SJSA1 (cell line): ENCODE data around the gene TMEM190. TPM values are rescaled to one million over a fixed set of nuclear protein-coding genes. Genes with fewer than 3 reads are reported as not detected.
A peak's percentile ranks its signal among the peaks of the same experiment; 100 is the strongest.

Experiments
- DNase-seq, 2 experiments: peaks; one replicate each; pipeline ENCODE4 v3.0.0-alpha.2; 2015 to 2020; ENCODE audit warnings: low spot score in 2 of 2, low read depth in 1 of 2
- H3K27ac ChIP-seq: fragments of 250-450 bp; sonication (Bioruptor Pico); 2 replicates; pipeline ENCODE4 v1.5.1; 2020; ENCODE audit warnings: mild to moderate bottlenecking, moderate library complexity
- H3K27me3 ChIP-seq: fragments of 250-450 bp; sonication (Bioruptor Pico); replicated peaks from 2 replicates; pipeline ENCODE4 v1.5.1; 2020; ENCODE audit warnings: mild to moderate bottlenecking, moderate library complexity
- H3K36me3 ChIP-seq: fragments of 250-450 bp; sonication (Bioruptor Pico); 2 replicates; pipeline ENCODE4 v1.5.1; 2020; ENCODE audit warnings: mild to moderate bottlenecking
- H3K4me1 ChIP-seq: fragments of 250-450 bp; sonication (Bioruptor Pico); replicated peaks from 2 replicates; pipeline ENCODE4 v1.6.1; 2021; ENCODE audit warnings: mild to moderate bottlenecking
- H3K4me3 ChIP-seq: fragments of 250-450 bp; sonication (Bioruptor Pico); 2 replicates; pipeline ENCODE4 v1.5.1; 2020; ENCODE audit warnings: mild to moderate bottlenecking
- H3K9me3 ChIP-seq: fragments of 250-450 bp; sonication (Bioruptor Pico); replicated peaks from 2 replicates; pipeline ENCODE4 v1.5.1; 2020; ENCODE audit warnings: mild to moderate bottlenecking
- total RNA-seq: library from RNA; depleted of rRNA; stranded (reverse); fragments of >200 nt; shearing (Covaris generic); gene quantifications from 2 replicates; pipeline ENCODE4 v1.2.3, GENCODE V29; 2014

TMEM190 gene
- total RNA-seq, 1 experiment from 2014 or later: not detected

DNA sequence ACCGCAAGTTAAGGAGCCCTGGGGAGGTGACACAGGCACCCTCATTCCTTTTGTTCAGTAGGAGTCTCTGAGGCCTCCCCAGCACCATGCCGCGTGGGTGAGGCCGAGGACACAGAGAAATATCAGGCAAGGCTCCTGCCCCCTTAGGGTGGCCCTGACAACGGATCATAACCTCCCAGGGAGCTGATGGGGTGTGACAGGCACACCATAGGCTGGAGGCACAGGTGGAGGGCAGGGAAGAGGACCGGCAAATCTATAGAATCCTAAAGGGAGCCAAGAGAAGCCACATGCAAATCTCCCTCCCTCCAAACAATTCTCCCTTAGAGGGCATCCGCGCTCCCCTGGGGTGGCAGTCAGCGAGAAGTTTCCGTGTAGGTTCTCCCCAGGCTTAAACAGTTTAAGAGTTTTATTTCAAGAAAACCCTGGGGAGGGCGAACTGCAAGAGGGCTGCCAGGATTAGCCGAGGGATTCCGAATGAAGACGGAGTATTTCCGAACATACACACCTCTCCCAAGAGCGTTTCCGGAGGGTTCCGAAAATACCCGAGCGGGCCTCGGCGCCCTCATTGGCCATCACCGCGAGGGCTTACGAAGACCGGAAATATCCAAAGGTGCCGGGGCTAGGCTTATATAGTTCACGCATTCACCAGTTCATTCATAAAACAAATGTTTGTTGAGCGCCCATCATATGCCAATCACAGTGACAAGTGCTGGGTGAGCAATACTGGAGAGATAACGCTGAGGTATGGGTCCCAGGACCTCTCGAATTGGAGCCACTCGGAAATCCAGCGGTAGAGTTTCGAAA, 8.5 kb downstream of the TMEM190 start:
- peak; percentile 94 to 98 for DNase-seq
- Histone ChIP-seq H3K36me3 (peaks cover 43% of the 10 kb centered on the region), H3K27me3 (no peaks in the 10 kb centered on the region), H3K4me3 (peak overlapping the region; percentile 69), H3K9me3 (0 out of 2 replicates have a peak, but pooled peaks cover 2% of the 10 kb centered on the region), H3K4me1 (peaks cover 45% of the 10 kb centered on the region), H3K27ac (peak overlapping the region; percentile 84)

DNA sequence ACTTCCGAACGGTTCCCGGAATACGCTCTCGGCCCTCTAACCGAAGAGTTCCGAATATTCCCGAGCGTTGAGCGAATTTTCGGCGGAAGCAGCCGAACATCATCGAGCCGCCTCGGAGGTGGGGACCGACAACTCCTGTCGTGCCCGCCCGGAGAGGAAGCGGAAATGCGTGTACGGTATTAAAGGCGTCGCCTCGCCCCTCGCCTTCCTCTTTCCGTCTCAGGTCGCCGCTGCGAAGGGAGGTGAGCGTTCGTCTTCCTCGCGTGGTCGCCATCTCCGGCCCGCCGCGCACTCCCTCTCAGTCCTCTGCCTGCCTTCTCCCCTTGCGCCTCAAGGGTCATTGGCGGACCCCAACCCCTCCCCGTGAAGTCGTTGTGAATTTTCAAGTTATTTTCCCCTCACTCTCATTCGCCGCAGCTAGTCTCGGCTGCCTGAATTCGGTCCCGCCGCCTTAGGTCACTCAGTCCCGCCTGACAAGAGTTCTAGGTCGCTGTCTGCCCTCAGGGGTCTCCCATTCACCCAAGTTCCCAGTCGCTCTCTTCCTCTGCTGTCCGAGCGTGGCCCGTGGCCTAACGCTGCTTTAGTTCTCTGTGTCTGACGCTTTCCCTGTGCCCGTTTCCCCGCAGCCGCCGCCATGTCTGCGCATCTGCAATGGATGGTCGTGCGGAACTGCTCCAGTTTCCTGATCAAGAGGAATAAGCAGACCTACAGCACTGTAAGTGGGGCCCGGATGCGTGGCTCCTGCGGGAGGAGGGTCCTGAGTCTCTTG, 9.3 kb downstream of the TMEM190 start, which contains the start of gene RPL28:
RPL28 (plus strand) TSS at position 209 of the 769 bp plus-strand sequence; CDS start at position 635, 426 bp downstream.
- peak; percentile 98 to 99 for DNase-seq
- peak within 1 kb of the TSS; percentile 84 for H3K27ac ChIP-seq
- H3K4me3 ChIP-seq: peak within 1 kb of the TSS; percentile 69
- H3K36me3 ChIP-seq: peaks cover 51% of the 10 kb centered on the region
- peaks cover 45% of the 10 kb centered on the region for H3K4me1 ChIP-seq
- H3K9me3 ChIP-seq: 0 out of 2 replicates have a peak, but pooled peaks cover 2% of the 10 kb centered on the region
- no peaks in the 10 kb centered on the region for H3K27me3 ChIP-seq

DNA sequence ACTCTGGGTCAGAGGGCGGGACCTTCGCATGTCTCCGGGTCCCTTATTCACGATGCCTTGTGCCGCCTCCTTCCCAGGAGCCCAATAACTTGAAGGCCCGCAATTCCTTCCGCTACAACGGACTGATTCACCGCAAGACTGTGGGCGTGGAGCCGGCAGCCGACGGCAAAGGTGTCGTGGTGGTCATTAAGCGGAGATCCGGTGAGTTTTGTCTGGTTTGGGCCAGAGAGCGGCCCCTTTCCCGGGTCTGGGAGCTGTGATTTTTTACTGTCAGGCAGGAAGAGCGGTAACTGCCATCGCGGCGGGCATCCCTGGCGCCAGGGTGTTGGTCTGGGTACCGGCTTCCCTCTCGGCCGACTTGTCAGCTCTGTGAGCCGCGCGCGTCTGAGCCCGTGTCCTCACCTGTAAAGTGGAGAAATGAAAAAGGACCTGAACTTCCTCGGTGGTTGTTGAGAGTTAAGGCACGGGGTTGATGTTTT, 9.9 kb downstream of the TMEM190 start:
- 0 out of 2 replicates have a peak, but pooled peaks cover 2% of the 10 kb centered on the region for H3K9me3 ChIP-seq
- peaks cover 45% of the 10 kb centered on the region for H3K4me1 ChIP-seq
- H3K4me3 ChIP-seq: peak overlapping the region; percentile 69
- peaks cover 57% of the 10 kb centered on the region for H3K36me3 ChIP-seq
- no peaks in the 10 kb centered on the region for H3K27me3 ChIP-seq
- peak overlapping the region; percentile 41; the same call in 1 of the 2 replicates for H3K27ac ChIP-seq
- DNase-seq: no peak

DNA sequence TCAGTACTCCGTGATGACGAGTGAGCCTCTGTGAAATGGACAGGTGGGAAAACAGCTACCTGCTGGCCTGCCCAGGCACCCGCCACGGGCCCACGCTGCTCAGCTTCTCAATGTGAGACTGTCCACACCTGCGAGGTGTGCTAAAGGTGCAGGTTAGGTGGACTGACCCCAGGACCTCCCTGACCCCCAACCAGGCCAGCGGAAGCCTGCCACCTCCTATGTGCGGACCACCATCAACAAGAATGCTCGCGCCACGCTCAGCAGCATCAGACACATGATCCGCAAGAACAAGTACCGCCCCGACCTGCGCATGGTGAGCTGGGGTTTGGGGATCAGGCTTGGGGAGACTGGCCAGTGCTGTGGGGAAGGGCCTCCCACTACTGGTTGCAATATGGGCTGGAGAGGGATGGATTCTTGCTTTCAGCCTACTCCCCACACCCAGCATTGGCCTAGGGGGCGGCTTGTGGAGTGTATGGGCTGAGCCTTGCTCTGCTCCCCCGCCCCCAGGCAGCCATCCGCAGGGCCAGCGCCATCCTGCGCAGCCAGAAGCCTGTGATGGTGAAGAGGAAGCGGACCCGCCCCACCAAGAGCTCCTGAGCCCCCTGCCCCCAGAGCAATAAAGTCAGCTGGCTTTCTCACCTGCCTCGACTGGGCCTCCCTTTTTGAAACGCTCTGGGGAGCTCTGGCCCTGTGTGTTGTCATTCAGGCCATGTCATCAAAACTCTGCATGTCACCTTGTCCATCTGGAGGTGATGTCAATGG, 11.3 kb downstream of the TMEM190 start:
- H3K4me1 ChIP-seq: peaks cover 45% of the 10 kb centered on the region
- DNase-seq: no peak

DNA sequence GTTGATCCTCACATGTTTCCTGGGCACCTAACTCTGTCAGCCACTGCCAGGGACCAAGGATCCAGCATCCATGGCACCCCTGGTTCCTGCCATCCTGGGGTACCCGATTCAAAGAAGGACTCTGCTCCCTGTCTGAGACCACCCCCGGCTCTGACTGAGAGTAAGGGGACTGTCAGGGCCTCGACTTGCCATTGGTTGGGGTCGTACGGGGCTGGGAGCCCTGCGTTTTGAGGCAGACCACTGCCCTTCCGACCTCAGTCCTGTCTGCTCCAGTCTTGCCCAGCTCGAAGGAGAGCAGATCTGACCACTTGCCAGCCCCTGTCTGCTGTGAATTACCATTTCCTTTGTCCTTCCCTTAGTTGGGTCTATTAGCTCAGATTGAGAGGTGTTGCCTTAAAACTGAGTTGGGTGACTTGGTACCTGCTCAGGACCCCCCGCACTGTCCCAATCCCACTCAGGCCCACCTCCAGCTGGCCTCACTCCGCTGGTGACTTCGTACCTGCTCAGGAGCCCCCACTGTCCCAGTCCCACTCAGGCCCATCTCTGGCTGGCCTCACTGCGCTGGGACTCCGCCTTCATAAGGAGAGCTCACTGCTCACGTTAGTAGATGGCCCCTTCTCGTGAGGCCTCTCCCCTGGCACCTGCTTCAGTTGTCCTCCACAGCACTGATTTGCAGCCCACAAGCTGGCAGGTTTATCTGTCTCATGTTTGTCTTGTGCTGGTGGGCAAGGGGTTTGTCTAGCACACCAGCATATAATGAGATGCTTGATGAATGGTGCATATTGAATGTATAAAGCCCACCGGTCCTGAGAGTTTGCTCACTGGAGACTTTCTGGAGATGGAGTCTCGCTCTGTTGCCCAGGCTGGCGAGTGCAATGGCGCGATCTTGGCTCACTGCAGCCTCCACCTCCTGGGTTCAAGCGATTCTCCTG, 13.0 kb downstream of the TMEM190 start:
- Histone ChIP-seq H3K27ac (no peak overlapping the region), H3K4me3 (no peak overlapping the region), H3K9me3 (no peaks in the 10 kb centered on the region), H3K27me3 (no peaks in the 10 kb centered on the region), H3K36me3 (peaks cover 63% of the 10 kb centered on the region), H3K4me1 (peaks cover 31% of the 10 kb centered on the region)
- DNase-seq: no peak

More for the DNA sequence above, 11.3 kb downstream of the TMEM190 start:
- Histone ChIP-seq H3K4me3 (peak overlapping the region; percentile 69), H3K27ac (no peak overlapping the region), H3K9me3 (0 out of 2 replicates have a peak, but pooled peaks cover 2% of the 10 kb centered on the region), H3K36me3 (peaks cover 63% of the 10 kb centered on the region), H3K27me3 (no peaks in the 10 kb centered on the region)

DNA sequence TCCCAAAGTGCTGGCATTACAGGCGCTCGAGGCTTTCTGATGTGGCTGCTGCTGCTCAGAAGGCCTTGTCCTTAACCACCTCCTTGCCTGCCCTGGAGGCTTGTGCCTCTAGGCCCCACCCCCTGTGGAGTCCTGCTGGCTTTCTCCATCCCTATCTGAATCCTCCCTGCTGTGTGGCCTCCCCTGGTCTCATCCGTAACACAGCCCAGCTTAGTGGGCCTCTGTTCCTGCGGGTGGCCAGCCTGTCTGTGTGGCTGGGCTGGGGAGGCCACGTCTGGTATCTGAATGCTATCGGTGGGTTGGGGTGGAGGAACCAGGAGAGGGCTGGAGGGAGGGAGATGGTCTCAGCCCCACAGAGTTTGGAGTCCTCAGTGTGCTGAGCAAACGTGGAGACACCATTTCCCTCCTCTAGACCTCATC, 13.8 kb downstream of the TMEM190 start:
- H3K4me3 ChIP-seq: no peak overlapping the region
- peaks cover 63% of the 10 kb centered on the region for H3K36me3 ChIP-seq
- DNase-seq: no peak
- H3K27ac ChIP-seq: no peak overlapping the region
- no peaks in the 10 kb centered on the region for H3K27me3 ChIP-seq
- H3K9me3 ChIP-seq: no peaks in the 10 kb centered on the region
- peaks cover 25% of the 10 kb centered on the region for H3K4me1 ChIP-seq

DNA sequence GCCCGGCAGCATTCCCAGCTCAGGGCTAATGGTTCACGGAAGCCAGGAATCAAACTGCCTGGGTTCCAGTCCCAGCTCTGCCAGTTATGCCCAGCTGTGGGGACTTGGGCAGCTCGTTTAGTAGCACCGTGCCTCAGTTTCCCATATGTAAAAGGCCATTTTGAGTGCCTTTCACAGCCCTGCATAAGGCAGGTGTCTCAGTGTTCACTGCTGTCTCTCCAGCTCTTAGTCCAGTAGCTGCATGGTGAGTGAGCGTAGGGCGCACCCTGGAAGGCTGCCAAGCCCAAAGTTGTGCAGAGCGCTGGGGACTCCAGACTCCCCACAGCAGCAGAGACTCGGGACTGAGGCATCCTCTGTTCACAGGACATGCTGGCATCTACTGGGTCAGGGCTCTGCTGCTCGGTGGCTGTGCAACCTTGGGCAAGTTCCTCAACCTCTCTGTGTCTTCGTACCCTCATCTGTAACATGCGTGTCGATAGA, 14.6 kb downstream of the TMEM190 start:
- H3K9me3 ChIP-seq: no peaks in the 10 kb centered on the region
- peaks cover 25% of the 10 kb centered on the region for H3K4me1 ChIP-seq
- no peak overlapping the region for H3K4me3 ChIP-seq
- H3K27ac ChIP-seq: no peak overlapping the region
- H3K36me3 ChIP-seq: peaks cover 59% of the 10 kb centered on the region
- no peak for DNase-seq
- H3K27me3 ChIP-seq: no peaks in the 10 kb centered on the region

DNA sequence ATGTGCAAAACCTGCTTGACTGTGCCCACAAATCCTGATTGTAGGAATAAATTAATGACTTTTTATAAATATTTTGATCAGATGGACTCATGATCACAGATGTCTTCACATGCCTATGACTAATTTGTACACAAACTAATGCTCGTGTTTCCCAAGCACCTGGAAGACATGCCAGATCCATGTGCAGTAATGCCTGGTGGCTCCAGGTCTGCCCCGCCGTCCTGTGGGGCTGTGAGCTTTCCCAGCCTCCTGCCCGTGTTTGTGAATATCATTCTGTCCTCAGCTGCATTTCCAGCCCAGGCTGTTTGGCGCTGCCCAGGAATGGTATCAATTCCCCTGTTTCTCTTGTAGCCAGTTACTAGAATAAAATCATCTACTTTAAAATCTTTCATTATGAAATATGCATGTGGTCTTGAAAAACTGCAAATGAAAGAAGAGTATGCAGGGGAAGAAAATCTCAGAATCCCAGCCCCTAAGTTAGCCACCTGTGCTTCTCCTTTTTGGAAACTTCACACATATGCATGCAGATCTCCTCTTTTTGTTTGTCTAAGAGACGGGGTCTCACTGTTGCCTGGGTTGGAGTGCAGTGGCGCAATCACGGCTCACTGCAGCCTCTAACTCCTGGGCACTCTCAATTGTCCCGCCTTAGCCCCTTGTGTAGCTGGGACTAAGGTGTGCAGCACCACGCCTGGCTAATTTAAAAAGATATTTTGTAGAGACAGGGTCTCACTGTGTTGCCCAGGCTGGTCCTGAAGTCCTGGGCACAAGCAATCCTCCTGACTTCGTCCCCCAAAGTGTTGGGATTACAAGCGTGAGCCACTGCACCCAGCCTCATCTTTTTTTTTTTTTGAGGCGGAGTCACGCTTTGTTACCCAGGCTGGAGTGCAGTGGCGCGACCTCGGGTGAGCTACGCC, 15.3 kb downstream of the TMEM190 start:
- Histone ChIP-seq H3K27me3 (no peaks in the 10 kb centered on the region), H3K27ac (no peak overlapping the region), H3K36me3 (peaks cover 51% of the 10 kb centered on the region), H3K9me3 (no peaks in the 10 kb centered on the region), H3K4me1 (peaks cover 20% of the 10 kb centered on the region), H3K4me3 (no peak overlapping the region)
- no peak for DNase-seq

DNA sequence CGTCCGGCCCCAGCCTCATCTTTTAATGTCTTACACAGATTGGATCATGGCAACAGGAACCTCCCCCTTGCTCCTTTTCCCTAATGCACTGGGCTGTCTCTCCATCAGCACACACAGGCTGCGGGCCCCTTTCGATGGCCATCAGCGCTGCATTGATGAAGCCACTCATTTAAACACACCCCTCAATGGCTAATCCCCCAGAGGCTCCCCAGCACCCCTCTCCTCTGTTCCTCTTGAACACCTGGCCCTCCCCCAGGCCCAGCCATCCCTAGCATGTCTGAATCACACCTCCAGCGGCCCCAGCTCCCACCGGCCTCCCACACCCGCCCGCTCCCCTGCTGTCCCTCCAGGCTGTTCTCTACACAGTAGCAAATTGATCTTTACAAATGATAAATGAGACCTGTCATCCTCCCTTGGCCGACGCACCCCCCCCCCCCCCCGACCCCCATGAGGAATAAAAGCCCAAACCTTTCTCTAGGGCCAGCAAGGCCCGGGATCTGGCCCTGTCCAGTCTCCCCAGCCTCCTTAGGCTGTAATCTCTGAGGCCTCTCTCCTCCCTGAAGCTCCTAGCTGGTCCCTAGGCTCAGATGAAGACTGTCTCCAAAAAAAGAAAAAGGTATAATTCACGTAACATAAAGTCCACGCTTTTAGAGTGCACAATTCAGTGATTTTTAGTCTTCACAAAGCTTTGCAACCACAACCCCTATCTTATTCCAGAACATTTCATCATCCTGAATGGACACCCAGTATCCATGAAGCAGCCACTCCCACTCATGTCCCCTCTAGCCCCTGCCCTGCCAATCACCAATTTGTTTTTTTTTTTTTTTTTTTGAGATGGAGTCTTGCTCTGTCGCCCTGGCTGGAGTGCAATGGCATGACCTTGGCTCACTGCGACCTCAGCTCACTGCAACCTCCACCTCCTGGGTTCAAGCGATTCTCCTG, 16.5 kb downstream of the TMEM190 start:
- no peak for DNase-seq
- Histone ChIP-seq H3K4me1 (peaks cover 9% of the 10 kb centered on the region), H3K36me3 (peaks cover 40% of the 10 kb centered on the region), H3K27ac (no peak overlapping the region), H3K9me3 (no peaks in the 10 kb centered on the region), H3K4me3 (no peak overlapping the region), H3K27me3 (no peaks in the 10 kb centered on the region)

DNA sequence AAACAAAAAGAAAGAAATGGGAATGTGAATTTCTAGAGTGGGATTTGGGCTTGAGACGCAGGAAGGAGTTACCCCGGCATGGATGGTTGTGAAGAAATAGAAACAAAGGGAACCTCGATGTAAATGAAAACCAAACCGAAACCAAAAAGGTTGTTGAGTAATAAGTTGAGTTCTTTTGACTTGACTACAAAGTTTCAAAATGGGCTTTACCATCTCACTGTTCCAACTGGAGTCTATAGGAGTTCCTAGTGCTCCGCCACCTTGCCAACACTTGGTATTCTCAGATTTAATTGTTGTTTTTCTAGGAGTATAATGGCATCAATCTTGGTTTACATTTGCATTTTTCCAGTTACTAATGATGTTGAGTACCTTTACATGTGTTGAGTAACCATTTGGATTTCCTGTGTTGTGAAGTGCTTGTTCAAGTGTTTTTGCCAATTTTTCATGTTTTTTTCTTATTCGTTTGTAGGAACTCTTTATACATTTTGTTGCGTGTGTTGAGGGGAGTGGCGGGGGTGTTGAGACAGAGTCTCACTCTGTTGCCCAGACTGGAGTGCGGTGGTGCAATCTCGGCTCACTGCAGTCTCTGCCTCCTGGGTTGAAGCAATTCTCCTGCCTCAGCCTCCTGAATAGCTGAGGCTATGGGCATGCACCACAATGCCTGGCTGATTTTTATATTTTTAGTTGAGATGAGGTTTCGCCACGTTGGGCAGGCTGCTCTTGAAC, 21.7 kb downstream of the TMEM190 start:
- no peak overlapping the region for H3K4me3 ChIP-seq
- H3K27ac ChIP-seq: no peak overlapping the region
- no peak for DNase-seq
- peaks cover 42% of the 10 kb centered on the region for H3K36me3 ChIP-seq
- H3K9me3 ChIP-seq: no peaks in the 10 kb centered on the region
- no peaks in the 10 kb centered on the region for H3K27me3 ChIP-seq
- peaks cover 11% of the 10 kb centered on the region for H3K4me1 ChIP-seq
